Peyer's patch (tissue), 4 donors: ENCODE data around the gene CD300LB.

Experiments
- POLR2A ChIP-seq, 2 donors: fragments of 450-650 bp; IDR thresholded peaks; one replicate each; pipeline ENCODE4 v1.5.1; 2017; ENCODE audit warnings: antibody characterized with exemption in 2 of 2, mild to moderate bottlenecking in 2 of 2, moderate library complexity in 2 of 2
- TF ChIP-seq, protein P1 (sequence below), 6 experiments: fragments of 450-650 bp in 4 of 6; fragments of 200-600 bp in 2 of 6; sonication (generic) in 1 of 6; IDR thresholded peaks; one replicate each; pipeline ENCODE4 v1.5.1; 2017 to 2019; ENCODE audit warnings: antibody characterized with exemption in 6 of 6, mild to moderate bottlenecking in 3 of 6, moderate library complexity in 1 of 6

- TF ChIP-seq POLR2A (IDR thresholded peaks at IDR 0.05) = no peak
- TF ChIP-seq, protein P1, sequence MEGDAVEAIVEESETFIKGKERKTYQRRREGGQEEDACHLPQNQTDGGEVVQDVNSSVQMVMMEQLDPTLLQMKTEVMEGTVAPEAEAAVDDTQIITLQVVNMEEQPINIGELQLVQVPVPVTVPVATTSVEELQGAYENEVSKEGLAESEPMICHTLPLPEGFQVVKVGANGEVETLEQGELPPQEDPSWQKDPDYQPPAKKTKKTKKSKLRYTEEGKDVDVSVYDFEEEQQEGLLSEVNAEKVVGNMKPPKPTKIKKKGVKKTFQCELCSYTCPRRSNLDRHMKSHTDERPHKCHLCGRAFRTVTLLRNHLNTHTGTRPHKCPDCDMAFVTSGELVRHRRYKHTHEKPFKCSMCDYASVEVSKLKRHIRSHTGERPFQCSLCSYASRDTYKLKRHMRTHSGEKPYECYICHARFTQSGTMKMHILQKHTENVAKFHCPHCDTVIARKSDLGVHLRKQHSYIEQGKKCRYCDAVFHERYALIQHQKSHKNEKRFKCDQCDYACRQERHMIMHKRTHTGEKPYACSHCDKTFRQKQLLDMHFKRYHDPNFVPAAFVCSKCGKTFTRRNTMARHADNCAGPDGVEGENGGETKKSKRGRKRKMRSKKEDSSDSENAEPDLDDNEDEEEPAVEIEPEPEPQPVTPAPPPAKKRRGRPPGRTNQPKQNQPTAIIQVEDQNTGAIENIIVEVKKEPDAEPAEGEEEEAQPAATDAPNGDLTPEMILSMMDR (IDR thresholded peaks at IDR 0.05) = no peak
Observed at GRCh38 chr17:74542727-74543383, 11.6 kb upstream of the CD300LB start.
